Body of pancreas (tissue), 4 donors: ENCODE measurements around the gene PLPPR2.

Experiments
- POLR2A ChIP-seq, 3 donors: fragments of 450-650 bp; IDR thresholded peaks; one replicate each; pipeline ENCODE4 v1.6.1; 2016; ENCODE audit warnings: antibody characterized with exemption in 3 of 3, mild to moderate bottlenecking in 2 of 3
- TF ChIP-seq, protein P1 (sequence below), 7 experiments: fragments of 450-650 bp in 4 of 7; fragments of 200-600 bp in 3 of 7; sonication (generic) in 3 of 7; IDR thresholded peaks; one replicate each; pipeline ENCODE4 v1.5.1; 2016 to 2019; ENCODE audit warnings: antibody characterized with exemption in 7 of 7

DNA sequence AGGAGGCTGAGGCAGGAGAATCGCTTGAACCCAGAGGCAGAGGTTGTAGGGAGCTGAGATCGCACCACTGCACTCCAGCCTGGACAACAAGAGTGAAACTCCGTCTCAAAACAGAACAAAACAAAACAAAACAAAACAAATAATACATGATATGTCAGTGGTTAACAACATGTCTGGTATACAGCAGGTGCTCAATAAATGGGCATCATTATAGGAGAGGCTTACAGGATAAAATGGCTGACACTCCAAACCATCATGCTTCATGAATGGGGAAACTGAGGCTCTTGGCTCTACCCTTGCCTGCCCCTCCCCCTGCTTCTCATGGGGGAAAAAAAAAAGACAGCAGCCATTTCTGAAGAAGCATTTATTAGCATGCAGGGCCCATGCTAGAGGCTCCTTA lies 12.8 kb upstream of the PLPPR2 start:
- TF ChIP-seq, protein P1, sequence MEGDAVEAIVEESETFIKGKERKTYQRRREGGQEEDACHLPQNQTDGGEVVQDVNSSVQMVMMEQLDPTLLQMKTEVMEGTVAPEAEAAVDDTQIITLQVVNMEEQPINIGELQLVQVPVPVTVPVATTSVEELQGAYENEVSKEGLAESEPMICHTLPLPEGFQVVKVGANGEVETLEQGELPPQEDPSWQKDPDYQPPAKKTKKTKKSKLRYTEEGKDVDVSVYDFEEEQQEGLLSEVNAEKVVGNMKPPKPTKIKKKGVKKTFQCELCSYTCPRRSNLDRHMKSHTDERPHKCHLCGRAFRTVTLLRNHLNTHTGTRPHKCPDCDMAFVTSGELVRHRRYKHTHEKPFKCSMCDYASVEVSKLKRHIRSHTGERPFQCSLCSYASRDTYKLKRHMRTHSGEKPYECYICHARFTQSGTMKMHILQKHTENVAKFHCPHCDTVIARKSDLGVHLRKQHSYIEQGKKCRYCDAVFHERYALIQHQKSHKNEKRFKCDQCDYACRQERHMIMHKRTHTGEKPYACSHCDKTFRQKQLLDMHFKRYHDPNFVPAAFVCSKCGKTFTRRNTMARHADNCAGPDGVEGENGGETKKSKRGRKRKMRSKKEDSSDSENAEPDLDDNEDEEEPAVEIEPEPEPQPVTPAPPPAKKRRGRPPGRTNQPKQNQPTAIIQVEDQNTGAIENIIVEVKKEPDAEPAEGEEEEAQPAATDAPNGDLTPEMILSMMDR (IDR thresholded peaks at IDR 0.05) = no peak
- no peak for TF ChIP-seq POLR2A (IDR thresholded peaks at IDR 0.05)
